Posterior vena cava (tissue), 2 donors: Measurements from ENCODE around the gene CTNND1. TPM values are rescaled to one million over a fixed set of nuclear protein-coding genes. Genes with fewer than 3 reads are reported as not detected.
"Not testable (repeated sequence)": the region's sequence is repeated elsewhere in the genome, so short reads cannot be mapped to it uniquely, and the experiment has no call there.

Experiments
- DNase-seq: peaks from one replicate; pipeline ENCODE4 v3.0.0-alpha.2; 2020; ENCODE audit warnings: low spot score
- intact Hi-C, 2 donors: fragments of 100-400 bp; cut with DNase I; formaldehyde crosslinking; loops; one replicate each; pipeline versions ENCODE4 v1.14.1 to v1.14.2; 2022 to 2023
- total RNA-seq, 2 donors: library from RNA; stranded (reverse); fragmentation: NEBNext Ultra II Directional; extraction: Animal tissue kit (Norgen Biotek cat#: 25700); gene quantifications; one replicate each; pipeline ENCODE4 v1.2.1, GENCODE V29; 2021
- donor health status: DM: yes; HTN: yes; CAD: no.
- donor health status: DM: yes; HTN: yes; CAD: no.

CTNND1 gene
- total RNA-seq, 2 donors from 2014 or later, result 131 to 140 TPM

DNA sequence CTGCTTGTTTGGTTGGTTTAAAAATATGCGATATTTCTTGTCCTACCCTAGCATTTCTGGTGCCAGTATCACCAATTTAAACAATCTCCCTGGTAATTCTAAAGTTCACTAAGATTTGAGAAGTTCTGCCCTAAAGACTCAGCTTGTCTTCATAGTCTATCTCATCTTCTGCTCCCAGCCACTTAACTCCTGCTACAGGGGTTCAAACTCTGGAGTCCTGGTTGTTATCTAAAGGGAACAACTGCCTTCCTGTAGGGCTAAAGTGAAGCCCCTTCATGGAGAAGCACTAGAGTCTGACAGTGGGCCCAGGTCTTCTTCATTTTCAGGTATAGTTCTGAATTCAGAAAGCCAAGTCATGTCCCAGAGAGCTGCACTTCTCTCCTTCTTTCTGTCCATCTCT lies 73.2 kb downstream of the CTNND1 start:
- DNase-seq, result no peak
- intact Hi-C loops, result no loop called here

- DNase-seq, intact Hi-C loops: not testable (repeated sequence)
These were observed 77.0 kb downstream of the CTNND1 start for GRCh38 chr11:57838609-57839008.

DNA sequence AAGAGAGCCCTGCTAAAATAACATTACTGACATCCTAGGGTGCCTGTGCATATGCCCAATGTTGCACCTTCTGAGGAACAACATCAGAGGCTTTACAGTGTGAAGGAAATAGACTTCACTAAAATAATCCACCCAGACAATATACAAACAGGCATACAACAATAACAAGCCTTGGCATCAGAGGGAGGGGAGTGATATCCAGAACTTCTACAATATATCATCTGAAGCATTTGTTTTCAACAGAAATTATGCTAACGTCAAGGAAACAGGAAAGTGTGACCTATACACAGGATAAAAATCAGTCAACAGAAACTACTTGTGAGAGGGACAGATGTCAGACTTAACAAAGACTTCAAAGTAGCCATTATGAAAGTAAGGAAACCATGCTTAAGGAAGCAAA lies 81.3 kb downstream of the CTNND1 start:
- no peak for DNase-seq
- intact Hi-C loops, result no loop called here

GRCh38 chr11:57867966-57868365 lies 106.4 kb downstream of the CTNND1 start:
- DNase-seq, result no peak
- intact Hi-C loops, result no loop called here

GRCh38 chr11:57868491-57868890 lies 106.9 kb downstream of the CTNND1 start:
- intact Hi-C loops, result no loop called here
- no peak for DNase-seq

Other genes with a start within 250 kb of the CTNND1 start
- gene SLC43A1, start 246.1 kb upstream of the CTNND1 start, total RNA-seq, result 10 to 100 TPM in 1 of 2 donors, 1 to 10 TPM in 1; 8.1 to 11.5 TPM
- gene TIMM10, start 231.0 kb upstream of the CTNND1 start, total RNA-seq, result 10 to 100 TPM; 31.8 to 38.1 TPM
- gene SMTNL1, start 224.2 kb upstream of the CTNND1 start, total RNA-seq, result not detected
- gene UBE2L6, start 194.1 kb upstream of the CTNND1 start, total RNA-seq, result 10 to 100 TPM; 50.3 to 56.9 TPM
- 100 to 1,000 TPM; 501 to 774 TPM for gene SERPING1, start 164.1 kb upstream of the CTNND1 start, total RNA-seq
- 1 to 10 TPM in 1 of 2 donors, under 1 TPM in 1; 0.33 to 1.3 TPM for gene YPEL4, start 111.9 kb upstream of the CTNND1 start, total RNA-seq
- gene CLP1, start 104.0 kb upstream of the CTNND1 start, total RNA-seq, result 10 to 100 TPM in 1 of 2 donors, 1 to 10 TPM in 1; 7.6 to 10.3 TPM
- 10 to 100 TPM; 49.7 to 58.0 TPM for gene ZDHHC5, start 93.7 kb upstream of the CTNND1 start, total RNA-seq
- gene MED19, start 49.6 kb upstream of the CTNND1 start, total RNA-seq, result 1 to 10 TPM; 8.6 to 9.8 TPM
- 10 to 100 TPM; 41.3 to 49.3 TPM for gene TMX2, start 49.2 kb upstream of the CTNND1 start, total RNA-seq
- 10 to 100 TPM; 61.8 to 74.3 TPM for gene SELENOH, start 20.3 kb upstream of the CTNND1 start, total RNA-seq
- not detected for gene BTBD18, start 10.0 kb upstream of the CTNND1 start, total RNA-seq